Liver (tissue), 3 donors: Measurements from ENCODE around the gene KIAA0930.

Source experiments
- JUND ChIP-seq, 2 donors: IDR thresholded peaks; 2 replicates each; pipeline ENCODE4 v1.6.1; 2016; ENCODE audit warnings: antibody characterized with exemption in 2 of 2
- RAD21 ChIP-seq, 2 donors: IDR thresholded peaks; 2 replicates each; pipeline ENCODE4 v1.6.1; 2016; ENCODE audit warnings: antibody characterized with exemption in 2 of 2, mild to moderate bottlenecking in 2 of 2
- YY1 ChIP-seq: IDR thresholded peaks from 2 replicates; pipeline ENCODE4 v1.6.1; 2016; ENCODE audit warnings: antibody characterized with exemption, mild to moderate bottlenecking
- TF ChIP-seq, protein P1 (sequence below): IDR thresholded peaks from 2 replicates; pipeline ENCODE4 v1.6.1; 2016; ENCODE audit warnings: antibody characterized with exemption, mild to moderate bottlenecking
- TF ChIP-seq, protein P2 (sequence below): fragments of 150-350 bp; IDR thresholded peaks from 2 replicates; pipeline ENCODE4 v1.5.1; 2017; ENCODE audit warnings: improper control_type of control experiment, low read depth, low read length; ENCODE audit not compliant: missing input control
- TF ChIP-seq, protein P3 (sequence below): IDR thresholded peaks from 2 replicates; pipeline ENCODE4 v1.6.1; 2016; ENCODE audit warnings: antibody characterized with exemption
- donor health status: healthy.
- donor health status: healthy.

DNA sequence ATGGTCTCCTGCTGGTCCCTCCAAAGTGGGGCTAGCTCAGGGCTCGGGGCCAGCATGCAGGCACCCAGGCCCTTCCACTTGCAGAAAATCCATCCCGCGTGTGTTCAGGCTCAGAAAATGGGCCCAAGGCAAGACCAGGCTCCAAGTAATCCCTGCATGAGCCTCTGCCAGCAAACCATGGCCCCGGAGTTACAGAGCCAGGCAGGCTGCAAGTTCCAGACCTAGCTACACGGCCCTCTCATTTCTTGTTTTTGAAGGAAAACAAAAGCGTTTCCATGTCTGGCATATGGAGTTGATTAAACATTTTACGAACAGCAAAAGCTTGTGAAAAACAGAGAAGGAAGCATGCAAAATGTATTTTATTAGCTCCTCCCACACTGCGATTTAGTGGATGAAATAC lies 29.7 kb downstream of the KIAA0930 start:
- TF ChIP-seq, protein P1, sequence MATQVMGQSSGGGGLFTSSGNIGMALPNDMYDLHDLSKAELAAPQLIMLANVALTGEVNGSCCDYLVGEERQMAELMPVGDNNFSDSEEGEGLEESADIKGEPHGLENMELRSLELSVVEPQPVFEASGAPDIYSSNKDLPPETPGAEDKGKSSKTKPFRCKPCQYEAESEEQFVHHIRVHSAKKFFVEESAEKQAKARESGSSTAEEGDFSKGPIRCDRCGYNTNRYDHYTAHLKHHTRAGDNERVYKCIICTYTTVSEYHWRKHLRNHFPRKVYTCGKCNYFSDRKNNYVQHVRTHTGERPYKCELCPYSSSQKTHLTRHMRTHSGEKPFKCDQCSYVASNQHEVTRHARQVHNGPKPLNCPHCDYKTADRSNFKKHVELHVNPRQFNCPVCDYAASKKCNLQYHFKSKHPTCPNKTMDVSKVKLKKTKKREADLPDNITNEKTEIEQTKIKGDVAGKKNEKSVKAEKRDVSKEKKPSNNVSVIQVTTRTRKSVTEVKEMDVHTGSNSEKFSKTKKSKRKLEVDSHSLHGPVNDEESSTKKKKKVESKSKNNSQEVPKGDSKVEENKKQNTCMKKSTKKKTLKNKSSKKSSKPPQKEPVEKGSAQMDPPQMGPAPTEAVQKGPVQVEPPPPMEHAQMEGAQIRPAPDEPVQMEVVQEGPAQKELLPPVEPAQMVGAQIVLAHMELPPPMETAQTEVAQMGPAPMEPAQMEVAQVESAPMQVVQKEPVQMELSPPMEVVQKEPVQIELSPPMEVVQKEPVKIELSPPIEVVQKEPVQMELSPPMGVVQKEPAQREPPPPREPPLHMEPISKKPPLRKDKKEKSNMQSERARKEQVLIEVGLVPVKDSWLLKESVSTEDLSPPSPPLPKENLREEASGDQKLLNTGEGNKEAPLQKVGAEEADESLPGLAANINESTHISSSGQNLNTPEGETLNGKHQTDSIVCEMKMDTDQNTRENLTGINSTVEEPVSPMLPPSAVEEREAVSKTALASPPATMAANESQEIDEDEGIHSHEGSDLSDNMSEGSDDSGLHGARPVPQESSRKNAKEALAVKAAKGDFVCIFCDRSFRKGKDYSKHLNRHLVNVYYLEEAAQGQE: no peak
- TF ChIP-seq, protein P2, sequence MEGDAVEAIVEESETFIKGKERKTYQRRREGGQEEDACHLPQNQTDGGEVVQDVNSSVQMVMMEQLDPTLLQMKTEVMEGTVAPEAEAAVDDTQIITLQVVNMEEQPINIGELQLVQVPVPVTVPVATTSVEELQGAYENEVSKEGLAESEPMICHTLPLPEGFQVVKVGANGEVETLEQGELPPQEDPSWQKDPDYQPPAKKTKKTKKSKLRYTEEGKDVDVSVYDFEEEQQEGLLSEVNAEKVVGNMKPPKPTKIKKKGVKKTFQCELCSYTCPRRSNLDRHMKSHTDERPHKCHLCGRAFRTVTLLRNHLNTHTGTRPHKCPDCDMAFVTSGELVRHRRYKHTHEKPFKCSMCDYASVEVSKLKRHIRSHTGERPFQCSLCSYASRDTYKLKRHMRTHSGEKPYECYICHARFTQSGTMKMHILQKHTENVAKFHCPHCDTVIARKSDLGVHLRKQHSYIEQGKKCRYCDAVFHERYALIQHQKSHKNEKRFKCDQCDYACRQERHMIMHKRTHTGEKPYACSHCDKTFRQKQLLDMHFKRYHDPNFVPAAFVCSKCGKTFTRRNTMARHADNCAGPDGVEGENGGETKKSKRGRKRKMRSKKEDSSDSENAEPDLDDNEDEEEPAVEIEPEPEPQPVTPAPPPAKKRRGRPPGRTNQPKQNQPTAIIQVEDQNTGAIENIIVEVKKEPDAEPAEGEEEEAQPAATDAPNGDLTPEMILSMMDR: no peak
- TF ChIP-seq, protein P3, sequence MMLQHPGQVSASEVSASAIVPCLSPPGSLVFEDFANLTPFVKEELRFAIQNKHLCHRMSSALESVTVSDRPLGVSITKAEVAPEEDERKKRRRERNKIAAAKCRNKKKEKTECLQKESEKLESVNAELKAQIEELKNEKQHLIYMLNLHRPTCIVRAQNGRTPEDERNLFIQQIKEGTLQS: no peak
- TF ChIP-seq JUND (IDR thresholded peaks at IDR 0.05) (no peak), YY1 (no peak), RAD21 (IDR thresholded peaks at IDR 0.05) (no peak)
